ENCODE data around the gene CD22. TPM values are rescaled to one million over a fixed set of nuclear protein-coding genes. Genes with fewer than 3 reads are reported as not detected.

The CD22 gene
- total and polyA plus RNA-seq, 2 of the 13 experiments (the other 11 are each of a cell fraction or from before 2014, with no cell fraction given), result 0.71 to 1.7 TPM

- TF ChIP-seq TFE3 (CRISPR knock-in tag; IDR thresholded peaks at IDR 0.05), result peak; percentile 87
- no peak for TF ChIP-seq TCF12 (IDR thresholded peaks at IDR 0.05)
- no peak for TF ChIP-seq TCF12 (CRISPR knock-in tag; IDR thresholded peaks at IDR 0.05)
- TF ChIP-seq BCLAF1 (IDR thresholded peaks at IDR 0.05), result no peak
- 0 out of 2 replicates have a peak, but pooled peaks have one; percentile 57 for TF ChIP-seq RNF2 (conservative IDR thresholded peaks at IDR 0.05; ENCODE audit: low read depth)
- peak; percentile 41 to 71; a peak in 2 of 4 replicates for TF ChIP-seq NR2F1 (CRISPR knock-in tag; IDR thresholded peaks at IDR 0.05)
- peak; percentile 37; the same call in 1 of the 2 replicates for TF ChIP-seq MXD3 (CRISPR knock-in tag; IDR thresholded peaks at IDR 0.05)
- peak; percentile 54; the same call in 1 of the 2 replicates for TF ChIP-seq TFDP1 (CRISPR knock-in tag; IDR thresholded peaks at IDR 0.05; ENCODE audit: borderline replicate concordance)
- peak; percentile 83 for TF ChIP-seq MAX (IDR thresholded peaks at IDR 0.05)
- TF ChIP-seq ZNF687 (CRISPR knock-in tag; IDR thresholded peaks at IDR 0.05), result peak; percentile 84
- TF ChIP-seq EP300 (IDR thresholded peaks at IDR 0.05; ENCODE audit: low read depth in 2 of 2, low read length in 2 of 2), result no peak
- TF ChIP-seq EP300 (CRISPR knock-in tag; IDR thresholded peaks at IDR 0.05; ENCODE audit: borderline replicate concordance), result peak; percentile 85
- peak; percentile 12; the same call in 1 of the 2 replicates for TF ChIP-seq ELF3 (CRISPR knock-in tag; IDR thresholded peaks at IDR 0.05)
Measured at GRCh38 chr19:35318679-35319448, 10.1 kb upstream of the CD22 start (continued).

Data from HepG2 (cell line).